NCI-H2227 (cell line): ENCODE measurements around the gene MAU2.

Experiments used
- DNase-seq: peaks from one replicate; lab custom pipeline; 2025; ENCODE audit not compliant: unreplicated experiment; lab: John Stamatoyannopoulos, UW

MAU2 gene

GRCh38 chr19:19406878-19407632 lies 86.4 kb downstream of the MAU2 start:
- no peak for DNase-seq

- DNase-seq: no peak
Observed at GRCh38 chr19:19407633-19407930, 87.0 kb downstream of the MAU2 start.
